Omental fat pad (tissue), 4 donors: ENCODE results near the gene COQ8A. TPM values are rescaled to one million over a fixed set of nuclear protein-coding genes. Genes with fewer than 3 reads are reported as not detected.

Source experiments
- ATAC-seq: fragments of 150-250 bp; one replicate; pipeline ENCODE4 v1.9.1; 2016; ENCODE audit warnings: mild to moderate bottlenecking, moderate library complexity; ENCODE audit not compliant: low FRiP score
- DNase-seq: peaks from one replicate; pipeline ENCODE4 v3.0.0-alpha.2; 2019; ENCODE audit warnings: low spot score
- CTCF ChIP-seq, 3 donors: fragments of 450-650 bp; IDR thresholded peaks; one replicate each; pipeline ENCODE4 v1.5.1; 2016 to 2017; ENCODE audit warnings: antibody characterized with exemption in 3 of 3, mild to moderate bottlenecking in 3 of 3, moderate library complexity in 2 of 3
- total RNA-seq, 4 donors: library from RNA; depleted of rRNA; stranded (reverse); fragments of >200 nt; gene quantifications; one replicate each; pipeline ENCODE4 v1.1.0, GENCODE V29; 2016

Gene COQ8A
- total RNA-seq, 4 donors from 2014 or later, result 118 to 175 (median 140) TPM

GRCh38 chr1:226988334-226988666 is 48.2 kb downstream of the COQ8A start:
- ATAC-seq (no peak), DNase-seq (no peak)

GRCh38 chr1:226989085-226989920 is 49.2 kb downstream of the COQ8A start:
- no peak for TF ChIP-seq CTCF (IDR thresholded peaks at IDR 0.05)
- DNase-seq (no peak), ATAC-seq (no peak)

More at GRCh38 chr1:226988334-226988666, 48.2 kb downstream of the COQ8A start:
- no peak for TF ChIP-seq CTCF (IDR thresholded peaks at IDR 0.05)

GRCh38 chr1:226990133-226990716 is 50.1 kb downstream of the COQ8A start:
- no peak for DNase-seq
- TF ChIP-seq CTCF (IDR thresholded peaks at IDR 0.05), result no peak
- peak; percentile 63 for ATAC-seq

- no peak for ATAC-seq
- no peak for DNase-seq
- no peak for TF ChIP-seq CTCF (IDR thresholded peaks at IDR 0.05)
These were observed 51.8 kb downstream of the COQ8A start for GRCh38 chr1:226991920-226992319.

GRCh38 chr1:226993814-226994585 is 53.9 kb downstream of the COQ8A start:
- TF ChIP-seq CTCF (IDR thresholded peaks at IDR 0.05), result no peak
- DNase-seq (no peak), ATAC-seq (no peak)

GRCh38 chr1:226994586-226995364 is 54.7 kb downstream of the COQ8A start:
- DNase-seq (no peak), ATAC-seq (no peak)
- no peak for TF ChIP-seq CTCF (IDR thresholded peaks at IDR 0.05)
